K562 (cell line): ENCODE results near the gene TNNT3. TPM values are rescaled to one million over a fixed set of nuclear protein-coding genes. Genes with fewer than 3 reads are reported as not detected.
"Not testable (repeated sequence)": the region's sequence is repeated elsewhere in the genome, so short reads cannot be mapped to it uniquely, and the experiment has no call there.

Experiments
- ATAC-seq: fragments of 200-7000 bp; cut with Tn5 transposase; 3 replicates; pipeline ENCODE4 v1.9.1; 2020; ENCODE audit warnings: moderate library complexity
- BruUV-seq: library from RNA; stranded (reverse); fragments of 400-500 nt; replicated peaks from 2 replicates; lab custom pipeline; 2021; lab: Mats Ljungman, UMichigan
- CTCF ChIA-PET: fragments of 300-600 bp; formaldehyde crosslinking; extraction: SDS; loops from one replicate; lab custom pipeline; 2021; ENCODE audit warnings: low intra/inter-chr PET ratio; lab: Yijun Ruan, JAX
- POLR2A ChIA-PET: fragments of 300-600, 350-650 bp; sonication (Branson Sonifier 250); formaldehyde crosslinking; extraction: SDS; loops from one replicate; lab custom pipeline; 2021; ENCODE audit warnings: antibody characterized with exemption, inconsistent platforms; lab: Yijun Ruan, JAX
- DNase-seq, 4 experiments: peaks; one replicate each; pipeline versions ENCODE4 v3.0.0 to v3.0.0-alpha.2; 2011 to 2018; ENCODE audit warnings: low spot score in 3 of 4, mixed read lengths in 3 of 4; ENCODE audit errors: extremely low read depth in 1 of 4
- FAIRE-seq: peaks from 2 replicates; lab custom pipeline; 2011; peaks lifted over from hg19 to GRCh38; lab: Jason Lieb, UNC
- H2AFZ ChIP-seq: 2 replicates; pipeline ENCODE4 v1.6.0; 2011; ENCODE audit warnings: low read depth, low read length, control low read depth, inconsistent platforms
- H3K27ac ChIP-seq: fragments of 200-600 bp; 3 replicates; pipeline ENCODE4 v1.8.0; 2011; ENCODE audit warnings: low read depth, mild to moderate bottlenecking, control low read depth, inconsistent platforms, low read length, moderate library complexity, mixed read lengths; ENCODE audit errors: extremely low read depth
- H3K27me3 ChIP-seq, 2 experiments: fragments of 300-600 bp in 1 of 2; 2 replicates in 1 of 2; 3 replicates in 1 of 2; pipeline versions ENCODE4 v1.6.0 to v1.8.0; 2011; ENCODE audit warnings: inconsistent platforms in 2 of 2, low read length in 2 of 2, mild to moderate bottlenecking in 1 of 2, mixed read lengths in 1 of 2, moderate library complexity in 1 of 2; ENCODE audit not compliant: control insufficient read depth in 2 of 2, insufficient read depth in 2 of 2
- H3K36me3 ChIP-seq: fragments of 300-600 bp; 3 replicates; pipeline ENCODE4 v1.8.0; 2011; ENCODE audit warnings: mild to moderate bottlenecking, low read length, inconsistent platforms; ENCODE audit not compliant: control insufficient read depth, insufficient read depth
- H3K4me1 ChIP-seq, 2 experiments: fragments of 200-600 bp in 1 of 2; replicated peaks in 1 of 2; 2 replicates in 1 of 2; 3 replicates in 1 of 2; pipeline versions ENCODE4 v1.5.1 to v1.8.0; 2011; ENCODE audit warnings: inconsistent platforms in 2 of 2, low read length in 2 of 2, mild to moderate bottlenecking in 1 of 2, mixed read lengths in 1 of 2, moderate library complexity in 1 of 2; ENCODE audit not compliant: control insufficient read depth in 2 of 2, insufficient read depth in 2 of 2
- H3K4me2 ChIP-seq: 2 replicates; pipeline ENCODE4 v1.6.1; 2011; ENCODE audit warnings: low read length, control low read depth, inconsistent platforms, mixed read lengths; ENCODE audit not compliant: insufficient read depth
- H3K4me3 ChIP-seq: fragments of 200-600 bp; sonication (generic), shearing (Covaris generic); 2 replicates; pipeline ENCODE4 v1.5.1; 2016; ENCODE audit warnings: control low read depth, inconsistent platforms
- H3K79me2 ChIP-seq: fragments of 200-600 bp; 3 replicates; pipeline ENCODE4 v1.8.0; 2011; ENCODE audit warnings: low read length, inconsistent platforms; ENCODE audit not compliant: control insufficient read depth, insufficient read depth
- H3K9ac ChIP-seq, 2 experiments: 2 replicates each; pipeline versions ENCODE4 v1.6.0 to v1.6.1; 2011; ENCODE audit warnings: low read depth in 2 of 2, low read length in 2 of 2, control low read depth in 1 of 2, inconsistent platforms in 1 of 2, mild to moderate bottlenecking in 1 of 2, mixed read lengths in 1 of 2; ENCODE audit not compliant: insufficient read depth in 1 of 2
- H3K9me1 ChIP-seq: one replicate; pipeline ENCODE4 v1.6.0; 2011; ENCODE audit warnings: inconsistent platforms, mild to moderate bottlenecking, low read length, moderate library complexity; ENCODE audit not compliant: control insufficient read depth, insufficient read depth
- H3K9me3 ChIP-seq: replicated peaks from 2 replicates; pipeline ENCODE4 v1.5.1; 2011; ENCODE audit warnings: low read depth, low read length, inconsistent platforms; ENCODE audit not compliant: control insufficient read depth, insufficient read depth
- H4K20me1 ChIP-seq: replicated peaks from 2 replicates; pipeline ENCODE4 v1.6.1; 2011; ENCODE audit warnings: low read length, inconsistent platforms, mixed read lengths; ENCODE audit not compliant: control insufficient read depth, insufficient read depth
- BRD4 ChIP-seq: fragments of 200-600 bp; sonication (generic); IDR thresholded peaks from 2 replicates; pipeline ENCODE4 v1.6.1; 2017; ENCODE audit warnings: inconsistent platforms
- CREB1 ChIP-seq, 2 experiments: sonication (generic) in 1 of 2; formaldehyde crosslinking in 1 of 2; IDR thresholded peaks; 2 replicates each; pipeline versions ENCODE4 v1.6.1 to v1.8.0; 2012 to 2022; ENCODE audit warnings: inconsistent platforms in 1 of 2, mild to moderate bottlenecking in 1 of 2, missing genetic modification reagents in 1 of 2, moderate library complexity in 1 of 2
- TAF15 ChIP-seq: fragments of 200-400 bp; formaldehyde crosslinking; IDR thresholded peaks from 2 replicates; pipeline ENCODE4 v1.6.1; 2017; ENCODE audit warnings: mild to moderate bottlenecking, low read depth, low read length, moderate library complexity
- TCF7L2 ChIP-seq: fragments of 150-350 bp; IDR thresholded peaks from 2 replicates; pipeline ENCODE4 v1.6.1; 2016; ENCODE audit warnings: low read depth, mild to moderate bottlenecking, low read length, moderate library complexity
- ZNF263 ChIP-seq: sonication (generic); formaldehyde crosslinking; IDR thresholded peaks from 2 replicates; pipeline ENCODE4 v1.8.0; 2022; ENCODE audit warnings: mild to moderate bottlenecking, missing genetic modification reagents, borderline replicate concordance
- ZNF282 ChIP-seq: sonication (generic); formaldehyde crosslinking; IDR thresholded peaks from 2 replicates; pipeline ENCODE4 v1.8.1; 2023; ENCODE audit warnings: missing genetic modification reagents
- WGBS: fragments of 100-300 bp; shearing (Covaris generic); methylation state at CpG from one replicate; pipeline ENCODE4 v1.1.6; 2016; ENCODE audit warnings: low coverage, mixed read lengths; ENCODE audit not compliant: insufficient coverage; ENCODE audit errors: missing lambda C conversion rate; 5-methylcytosine and 5-hydroxymethylcytosine counted together
- in situ Hi-C: fragments of 300-500 bp; cut with MboI; formaldehyde crosslinking; loops from 4 replicates; pipeline ENCODE4 v1.15.0; 2018; ENCODE audit warnings: inconsistent platforms, mixed read lengths
- intact Hi-C: fragments of 100-400 bp; cut with micrococcal nuclease; formaldehyde crosslinking; loops from 2 replicates; pipeline ENCODE4 v1.14.2; 2022
- polyA plus RNA-seq, 8 experiments: library from polyadenylated mRNA; depleted of rRNA in 4 of 8; stranded (reverse) in 5 of 8; unstranded in 3 of 8; fragments of >200 nt; fragmentation: Nextera tagmentation in 2 of 8; fragmentation: Illumina TruSeq in 1 of 8; extraction: Ambion mirVana in 2 of 8; extraction: Trizol in 1 of 8; gene quantifications; 2 replicates each; pipeline versions ENCODE4 v1.2.1 to v1.2.3, GENCODE V29; 2011 to 2014; ENCODE audit warnings: inconsistent platforms in 1 of 8, missing spikeins in 1 of 8
- total RNA-seq, 7 experiments: library from RNA; depleted of rRNA in 6 of 7; stranded (reverse); fragments of >200 nt in 6 of 7; fragmentation: Illumina TruSeq in 2 of 7; extraction: Trizol in 2 of 7; gene quantifications; 2 replicates each; pipeline versions ENCODE4 v1.2.1 to v1.2.3, GENCODE V29; 2011 to 2021; ENCODE audit warnings: low replicate concordance in 1 of 7

Gene TNNT3
- total and polyA plus RNA-seq, 9 of the 15 experiments (the other 6 are each of a cell fraction or from before 2014, with no cell fraction given): 0.10 TPM; not detected in 8

DNA sequence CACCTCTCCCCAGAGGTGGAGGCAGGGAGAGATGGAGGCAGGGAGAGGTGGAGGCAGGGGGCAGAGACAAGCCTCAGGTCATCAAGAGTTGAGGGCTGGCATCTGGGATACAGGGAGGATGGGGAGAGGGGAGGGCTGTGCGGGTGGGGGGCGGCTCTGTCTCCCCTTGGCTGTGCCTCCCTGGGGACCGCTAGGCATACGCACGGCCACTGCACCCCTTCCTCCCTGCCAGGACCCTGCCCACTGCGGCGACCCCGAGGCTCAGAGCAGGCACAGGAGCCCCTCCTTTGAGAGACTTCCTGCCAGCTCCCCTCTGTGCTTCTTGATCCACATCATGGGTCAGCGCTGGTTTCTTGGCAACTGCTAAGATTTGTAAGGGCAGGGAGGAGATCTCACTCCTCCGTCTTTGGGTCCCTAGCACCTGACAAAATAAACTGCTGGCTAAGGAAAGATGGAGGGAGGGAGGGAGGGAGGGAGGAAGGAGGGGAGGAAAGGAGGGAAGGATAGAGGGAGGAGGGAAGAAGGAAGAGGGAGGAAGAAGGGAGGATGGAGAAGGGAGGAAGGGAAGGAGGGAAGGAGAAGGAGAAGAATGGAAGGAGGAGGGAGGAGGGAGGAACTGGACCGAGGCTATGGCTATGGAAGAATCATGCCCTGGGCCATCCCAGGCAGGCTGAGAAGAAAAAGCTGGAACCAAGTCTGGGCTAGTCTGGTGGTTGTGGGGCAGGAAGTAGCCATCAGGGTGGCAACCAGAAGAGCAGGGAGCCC, 46.3 kb upstream of the TNNT3 start:
- Histone ChIP-seq H3K4me1 (peaks cover 0 to 44% of the 10 kb centered on the region in 2 experiments; a peak in 2 of 5 replicates), H3K9ac (no peak overlapping the region), H2AFZ (no peak overlapping the region), H4K20me1 (0 out of 2 replicates have a peak, but pooled peaks cover 5% of the 10 kb centered on the region), H3K9me3 (no peaks in the 10 kb centered on the region), H3K79me2 (no peaks in the 10 kb centered on the region), H3K36me3 (no peaks in the 10 kb centered on the region), H3K27ac (no peak overlapping the region), H3K27me3 (peaks cover 15 to 63% of the 10 kb centered on the region in 2 experiments; a peak in 4 of 5 replicates), H3K4me3 (no peak overlapping the region), H3K9me1 (no peaks in the 10 kb centered on the region), H3K4me2 (no peak overlapping the region)
- TF ChIP-seq CREB1 (IDR thresholded peaks at IDR 0.05) (no peak), CREB1 (CRISPR knock-in tag; IDR thresholded peaks at IDR 0.05) (no peak), TCF7L2 (no peak), ZNF282 (CRISPR knock-in tag) (no peak), BRD4 (no peak), TAF15 (no peak), ZNF263 (CRISPR knock-in tag) (peak; percentile 94)
- in situ Hi-C loops: loop anchor here (10.0 kb wide), 1 partner anchor 132 kb away; no protein-coding TSS in a partner anchor
- ATAC-seq: no peak
- WGBS: 0% methylated on average over 5 of the region's 11 CpGs
- CTCF ChIA-PET: interaction anchor here (0.6 kb wide), 1 partner anchor 139 kb away, joined by 3 read pairs; no protein-coding TSS in a partner anchor
- DNase-seq: no peak
- intact Hi-C loops: no loop called here
- no TSS peak for BruUV-seq
- FAIRE-seq: no peak
- POLR2A ChIA-PET: no interaction called here

DNA sequence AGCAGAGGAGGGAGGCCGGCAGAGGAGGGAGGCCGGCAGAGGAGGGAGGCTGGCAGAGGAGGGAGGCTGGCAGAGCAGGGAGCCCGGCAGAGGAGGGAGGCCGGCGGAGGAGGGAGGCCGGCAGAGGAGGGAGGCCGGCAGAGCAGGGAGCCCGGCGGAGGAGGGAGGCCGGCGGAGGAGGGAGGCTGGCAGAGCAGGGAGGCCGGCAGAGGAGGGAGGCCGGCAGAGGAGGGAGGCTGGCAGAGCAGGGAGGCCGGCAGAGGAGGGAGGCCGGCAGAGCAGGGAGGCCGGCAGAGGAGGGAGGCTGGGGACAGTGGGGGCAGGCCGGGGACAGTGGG, 45.7 kb upstream of the TNNT3 start:
- Histone ChIP-seq H3K27me3 (peaks cover 11 to 62% of the 10 kb centered on the region in 2 experiments; a peak in 4 of 5 replicates), H3K4me1 (peaks cover 0 to 39% of the 10 kb centered on the region in 2 experiments; a peak in 2 of 5 replicates)
- ATAC-seq, H3K9me1 ChIP-seq, CTCF ChIA-PET, H3K27ac ChIP-seq, H2AFZ ChIP-seq, H3K9me3 ChIP-seq, H3K9ac ChIP-seq, H3K4me2 ChIP-seq, DNase-seq, BruUV-seq, H3K79me2 ChIP-seq, POLR2A ChIA-PET, intact Hi-C loops, H3K36me3 ChIP-seq, H4K20me1 ChIP-seq, FAIRE-seq, H3K4me3 ChIP-seq: not testable (repeated sequence)
- in situ Hi-C loops: loop anchor here (10.0 kb wide), 1 partner anchor 131 kb away; no protein-coding TSS in a partner anchor
- 0% methylated on average over 1 of the region's 17 CpGs for WGBS

DNA sequence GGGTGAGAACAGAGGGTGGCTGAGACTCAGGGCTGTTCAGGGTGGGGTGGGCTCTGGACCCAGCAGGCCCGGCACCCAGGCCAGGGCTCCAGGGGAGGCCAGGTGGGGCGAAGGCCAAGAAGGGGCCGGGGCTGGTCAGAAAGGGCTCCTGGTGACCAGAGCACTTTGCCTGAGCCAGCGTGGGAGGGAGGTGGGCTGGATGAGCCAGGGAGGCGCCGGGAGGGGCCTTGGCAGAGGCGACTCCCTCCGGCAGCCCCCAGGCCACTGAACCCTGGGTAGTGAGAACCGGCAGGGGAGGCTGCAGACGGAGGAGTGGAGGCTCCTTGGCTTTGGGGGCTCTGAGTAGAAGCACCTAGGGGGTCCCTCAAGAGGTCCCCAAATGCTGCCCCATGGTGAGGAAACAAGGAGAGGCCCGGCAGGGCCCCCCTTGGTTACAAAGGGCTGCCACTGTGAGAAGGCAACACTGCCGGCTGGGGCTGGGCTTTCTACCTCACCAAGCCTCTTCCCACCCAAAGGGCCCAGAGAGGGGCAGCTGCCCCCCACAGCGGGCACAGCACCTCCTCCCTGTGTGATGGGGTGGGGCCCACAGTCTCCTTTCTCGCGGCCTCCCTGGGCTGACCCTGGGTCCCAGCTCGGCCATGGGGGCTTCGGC, 44.9 kb upstream of the TNNT3 start:
- H3K4me3 ChIP-seq, H3K4me2 ChIP-seq, H2AFZ ChIP-seq, POLR2A ChIA-PET, ATAC-seq, BruUV-seq, H4K20me1 ChIP-seq, H3K9me3 ChIP-seq, H3K9me1 ChIP-seq, H3K9ac ChIP-seq, H3K79me2 ChIP-seq, H3K27ac ChIP-seq, CTCF ChIA-PET, H3K36me3 ChIP-seq, DNase-seq, FAIRE-seq: not testable (repeated sequence)
- Histone ChIP-seq H3K27me3 (peaks cover 10 to 59% of the 10 kb centered on the region in 2 experiments; a peak in 4 of 5 replicates), H3K4me1 (peaks cover 0 to 39% of the 10 kb centered on the region in 2 experiments; a peak in 2 of 5 replicates)
- intact Hi-C loops: loop anchor here (5.0 kb wide), 1 partner anchor 182 kb away; no protein-coding TSS in a partner anchor
- in situ Hi-C loops: loop anchor here (10.0 kb wide), 1 partner anchor 130 kb away; no protein-coding TSS in a partner anchor
- 1% methylated on average over 15 of the region's 17 CpGs for WGBS
